Left hindlimb (tissue), 1 donor: ENCODE data around the gene HMX2.
"Not testable (repeated sequence)": the region's sequence is repeated elsewhere in the genome, so short reads cannot be mapped to it uniquely, and the experiment has no call there.

ENCODE experiments used
- DNase-seq: peaks from one replicate; pipeline ENCODE4 v3.0.0-alpha.2; 2018

Gene HMX2

GRCh38 chr10:123153486-123154091 lies 5.7 kb downstream of the HMX2 start:
- DNase-seq = no peak

- peak; percentile 99 for DNase-seq
These were observed 6.3 kb downstream of the HMX2 start, which contains the start of gene BUB3 for GRCh38 chr10:123154092-123154710. Gene BUB3, plus strand, starts transcription at chr10:123154402. Its CDS starts 516 bp downstream, at chr10:123154918.

- DNase-seq = peak; percentile 68
These were observed 7.0 kb downstream of the HMX2 start for GRCh38 chr10:123154711-123155505.

GRCh38 chr10:123156078-123156477 lies 8.1 kb downstream of the HMX2 start:
- DNase-seq = no peak

GRCh38 chr10:123157210-123157609 lies 9.3 kb downstream of the HMX2 start:
- no peak for DNase-seq

- DNase-seq = no peak
These were observed 10.7 kb downstream of the HMX2 start for GRCh38 chr10:123158682-123159081.

- no peak for DNase-seq
These were observed 12.5 kb downstream of the HMX2 start for GRCh38 chr10:123160311-123160980.

- DNase-seq = no peak
These were observed 16.4 kb downstream of the HMX2 start for GRCh38 chr10:123164319-123164718.

- DNase-seq = no peak
These were observed 17.6 kb downstream of the HMX2 start for GRCh38 chr10:123165445-123166072.

GRCh38 chr10:123166618-123167017 lies 18.7 kb downstream of the HMX2 start:
- DNase-seq = no peak

- DNase-seq = no peak
These were observed 23.0 kb downstream of the HMX2 start for GRCh38 chr10:123170961-123171360.

GRCh38 chr10:123171616-123172015 lies 23.7 kb downstream of the HMX2 start:
- not testable (repeated sequence) for DNase-seq

GRCh38 chr10:123175389-123176387 lies 27.8 kb downstream of the HMX2 start:
- no peak for DNase-seq

GRCh38 chr10:123178390-123178789 lies 30.5 kb downstream of the HMX2 start:
- not testable (repeated sequence) for DNase-seq

- no peak for DNase-seq
These were observed 32.5 kb downstream of the HMX2 start for GRCh38 chr10:123180101-123181090.

GRCh38 chr10:123183724-123184123 lies 35.8 kb downstream of the HMX2 start:
- no peak for DNase-seq

- no peak for DNase-seq
These were observed 39.8 kb downstream of the HMX2 start for GRCh38 chr10:123187781-123188180.

- DNase-seq = no peak
These were observed 44.0 kb downstream of the HMX2 start for GRCh38 chr10:123191886-123192285.

GRCh38 chr10:123194056-123194455 lies 46.1 kb downstream of the HMX2 start:
- no peak for DNase-seq
